Measurements from ENCODE around the gene DNAJB14. TPM values are rescaled to one million over a fixed set of nuclear protein-coding genes. Genes with fewer than 3 reads are reported as not detected.

The DNAJB14 gene
- 40.2 and 41.0 TPM in 2 replicates for total RNA-seq (2021)
- long read RNA-seq, full-length matches to known transcripts, result 154 of 181 reads
- long read RNA-seq, partial matches to known transcripts, result 3 of 181 reads
- long read RNA-seq, other reads (novel, unspliced or antisense), result 24 of 181 reads

DNA sequence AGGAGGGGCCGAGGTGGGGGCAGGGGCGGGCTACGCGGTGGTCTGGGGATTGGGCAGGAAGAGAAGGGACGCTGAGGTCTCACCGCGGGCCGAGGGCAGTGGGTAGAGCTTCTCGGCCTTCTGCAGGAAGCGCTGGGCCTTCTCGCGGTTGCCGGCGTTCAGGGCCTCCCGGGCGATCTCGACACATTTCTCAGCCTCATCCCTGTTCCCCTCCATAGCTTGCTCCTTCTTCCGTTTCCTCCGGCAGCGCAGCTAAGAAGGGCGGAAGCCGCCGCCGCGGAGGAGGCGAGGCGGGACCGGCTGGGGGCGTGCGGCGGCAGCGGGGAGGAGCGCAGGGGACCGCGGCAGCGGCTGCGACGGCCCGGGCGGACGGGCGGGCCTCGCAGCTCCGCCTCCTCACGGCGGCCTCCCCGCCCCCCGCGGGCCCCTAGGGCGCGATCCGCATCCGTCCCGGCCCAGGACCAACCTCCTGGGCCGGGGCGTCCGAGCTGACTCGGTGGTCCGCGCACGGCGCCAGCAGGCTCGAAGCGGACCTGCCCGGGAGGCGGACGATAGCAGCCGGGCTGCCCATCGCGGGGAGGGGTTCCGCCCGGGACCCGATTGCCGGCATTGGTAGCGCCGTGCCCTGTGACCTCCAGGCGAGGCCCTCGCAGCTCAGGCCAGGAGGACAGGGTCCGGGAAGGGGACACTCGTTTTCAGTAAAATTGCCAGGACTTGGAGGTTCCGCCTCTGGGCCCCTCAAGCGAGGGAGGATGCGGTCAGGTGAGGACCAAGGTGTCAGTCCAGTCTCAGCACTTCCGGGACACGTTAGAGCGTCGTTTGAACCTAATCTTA lies at the start of gene DNAJB14:
DNAJB14 (minus strand) TSS at position 263 of the 834 bp plus-strand sequence; CDS start at position 216, 47 bp downstream.
- peak within 1 kb of the TSS; percentile 33 for H2BK5ac ChIP-seq (ENCODE audit: insufficient read length, low read length)
- H2AFZ ChIP-seq (ENCODE audit: low read length), result no peak within 1 kb of the TSS
- H3K18ac ChIP-seq (ENCODE audit: insufficient read length, low read depth, low read length), result peak within 1 kb of the TSS; percentile 51
- no peak within 1 kb of the TSS for H2BK15ac ChIP-seq (ENCODE audit: low read depth, low read length)
- H3K79me1 ChIP-seq (ENCODE audit: insufficient read depth, low read depth, low read length, poor library complexity, severe bottlenecking), result peaks cover 5% of the 10 kb centered on the region
- H3K14ac ChIP-seq (ENCODE audit: insufficient read depth, low read length), result peak within 1 kb of the TSS; percentile 84
- H3K4me2 ChIP-seq (ENCODE audit: insufficient read depth, insufficient read length, low read length), result peak within 1 kb of the TSS; percentile 70
- no peak within 1 kb of the TSS for H4K5ac ChIP-seq (ENCODE audit: insufficient read length, low read depth, low read length)
- no peak within 1 kb of the TSS for H2BK120ac ChIP-seq (ENCODE audit: low read depth, low read length, poor library complexity, severe bottlenecking)
- peak within 1 kb of the TSS; percentile 98 to 99 (median 98) for H3K27ac Mint-ChIP-seq
- no peak within 1 kb of the TSS for H3K23ac ChIP-seq (ENCODE audit: insufficient read length, low read depth, low read length)
- peaks cover 2% of the 10 kb centered on the region; the same call in 1 of the 2 replicates for H3K27me3 Mint-ChIP-seq (ENCODE audit: low read depth)
- no peak within 1 kb of the TSS for H4K8ac ChIP-seq (replicated peaks; ENCODE audit: insufficient read length, low read depth, low read length)
- peak within 1 kb of the TSS; percentile 71 for H3K27ac ChIP-seq (ENCODE audit: insufficient read length, low read depth, low read length)
- peaks cover 7% of the 10 kb centered on the region for H3K23me2 ChIP-seq (ENCODE audit: insufficient read length, low read depth, low read length, poor library complexity, severe bottlenecking)
- no peak within 1 kb of the TSS for H2BK20ac ChIP-seq (ENCODE audit: low read depth, low read length, poor library complexity, severe bottlenecking)
- peaks cover 0 to 2% of the 10 kb centered on the region in 2 experiments; a peak in 1 of 5 replicates for H3K9me3 Mint-ChIP-seq
- H3K4me3 Mint-ChIP-seq, result peak within 1 kb of the TSS; percentile 95 to 99
- peak; percentile 80 for DNase-seq
- no peak within 1 kb of the TSS for H3K4ac ChIP-seq (ENCODE audit: low read depth, low read length)
- WGBS (ENCODE audit: extremely low coverage, insufficient read length, low lambda C conversion rate), result no CpG with 5 or more reads among the region's 87 CpGs
- no peak within 1 kb of the TSS for H3T11ph ChIP-seq (ENCODE audit: low read length)
- H3K9me3 ChIP-seq (ENCODE audit: control insufficient read depth, low read depth, low read length), result no peaks in the 10 kb centered on the region
- no peaks in the 10 kb centered on the region for H3K27me3 ChIP-seq (ENCODE audit: insufficient read depth, low read length)
- H3K36me3 Mint-ChIP-seq (ENCODE audit: insufficient read depth in 1 of 3, low read depth in 3 of 3), result peaks cover 10 to 15% (median 15%) of the 10 kb centered on the region in 3 experiments
- peaks cover 4% of the 10 kb centered on the region; the same call in 1 of the 2 replicates for H3K79me2 ChIP-seq (ENCODE audit: insufficient read depth, low read length)
- H3K4me1 ChIP-seq (ENCODE audit: insufficient read depth, low read length), result no peaks in the 10 kb centered on the region
- no peak within 1 kb of the TSS for H3K56ac ChIP-seq (ENCODE audit: insufficient read length, low read depth, low read length)
- no peaks in the 10 kb centered on the region for H4K20me1 ChIP-seq (ENCODE audit: control insufficient read depth, insufficient read depth, insufficient read length)
- H2BK12ac ChIP-seq (ENCODE audit: insufficient read length, low read depth, low read length), result no peak within 1 kb of the TSS
- H4K91ac ChIP-seq (ENCODE audit: insufficient read length, low read depth, low read length), result no peak within 1 kb of the TSS
- H3K9ac ChIP-seq (ENCODE audit: extremely low read depth, insufficient read length, low read length), result peak within 1 kb of the TSS; percentile 94
- TF ChIP-seq, protein P1, sequence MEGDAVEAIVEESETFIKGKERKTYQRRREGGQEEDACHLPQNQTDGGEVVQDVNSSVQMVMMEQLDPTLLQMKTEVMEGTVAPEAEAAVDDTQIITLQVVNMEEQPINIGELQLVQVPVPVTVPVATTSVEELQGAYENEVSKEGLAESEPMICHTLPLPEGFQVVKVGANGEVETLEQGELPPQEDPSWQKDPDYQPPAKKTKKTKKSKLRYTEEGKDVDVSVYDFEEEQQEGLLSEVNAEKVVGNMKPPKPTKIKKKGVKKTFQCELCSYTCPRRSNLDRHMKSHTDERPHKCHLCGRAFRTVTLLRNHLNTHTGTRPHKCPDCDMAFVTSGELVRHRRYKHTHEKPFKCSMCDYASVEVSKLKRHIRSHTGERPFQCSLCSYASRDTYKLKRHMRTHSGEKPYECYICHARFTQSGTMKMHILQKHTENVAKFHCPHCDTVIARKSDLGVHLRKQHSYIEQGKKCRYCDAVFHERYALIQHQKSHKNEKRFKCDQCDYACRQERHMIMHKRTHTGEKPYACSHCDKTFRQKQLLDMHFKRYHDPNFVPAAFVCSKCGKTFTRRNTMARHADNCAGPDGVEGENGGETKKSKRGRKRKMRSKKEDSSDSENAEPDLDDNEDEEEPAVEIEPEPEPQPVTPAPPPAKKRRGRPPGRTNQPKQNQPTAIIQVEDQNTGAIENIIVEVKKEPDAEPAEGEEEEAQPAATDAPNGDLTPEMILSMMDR (conservative IDR thresholded peaks at IDR 0.05), result no peak
- H2AK5ac ChIP-seq (ENCODE audit: insufficient read length, low read length), result no peak within 1 kb of the TSS
- peaks cover 28 to 34% of the 10 kb centered on the region in 2 experiments for H3K4me1 Mint-ChIP-seq
